DMS153 treated with DMSO at 0.1 percent for 48 hours (cell line): ENCODE data around the gene DHX34.
A peak's percentile ranks its signal among the peaks of the same experiment; 100 is the strongest.
"Not testable (repeated sequence)": the region's sequence is repeated elsewhere in the genome, so short reads cannot be mapped to it uniquely, and the experiment has no call there.

Source experiments
- DNase-seq: peaks from one replicate; lab custom pipeline; 2025; ENCODE audit not compliant: unreplicated experiment; lab: John Stamatoyannopoulos, UW

Gene DHX34

DNA sequence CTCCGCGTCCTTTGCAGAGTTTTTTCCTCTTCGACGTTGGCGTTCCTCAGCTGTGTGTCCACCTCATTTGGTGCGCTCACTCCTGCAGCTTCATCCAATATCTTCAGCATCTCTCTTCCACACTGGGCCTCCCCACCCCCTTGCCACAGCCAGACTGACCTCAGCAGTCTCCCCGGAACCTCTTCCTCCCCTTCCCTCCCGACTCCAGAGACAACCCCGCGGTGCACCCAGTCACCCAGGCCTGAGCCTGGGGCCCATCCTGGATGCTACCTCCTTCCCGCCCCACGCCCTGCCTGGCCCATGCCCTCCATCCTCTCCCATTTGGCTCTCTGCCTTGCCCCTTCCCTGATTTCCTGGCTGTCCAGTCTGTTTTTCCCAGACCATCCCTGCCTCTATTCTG is 25.2 kb upstream of the DHX34 start:
- DNase-seq: no peak

DNA sequence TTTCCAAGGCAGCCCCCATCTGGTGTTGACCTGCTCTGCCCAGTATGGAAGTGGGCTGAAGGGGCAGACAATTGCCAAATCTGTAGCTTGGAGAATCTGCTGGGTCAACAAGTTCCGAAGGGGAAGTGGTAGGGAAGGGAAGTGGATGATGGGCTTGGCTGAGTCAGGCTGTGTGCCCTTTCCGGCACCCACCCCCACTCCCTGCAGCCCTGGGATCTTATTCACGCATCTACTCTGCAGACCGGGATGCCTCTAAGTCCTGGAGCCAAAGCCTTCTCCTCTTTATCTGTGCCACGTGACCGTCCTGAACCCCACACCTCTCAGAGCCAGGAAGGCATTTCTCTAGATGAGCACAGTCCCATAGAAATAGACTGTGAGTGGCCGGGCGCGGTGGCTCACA is 24.6 kb upstream of the DHX34 start:
- DNase-seq: no peak

DNA sequence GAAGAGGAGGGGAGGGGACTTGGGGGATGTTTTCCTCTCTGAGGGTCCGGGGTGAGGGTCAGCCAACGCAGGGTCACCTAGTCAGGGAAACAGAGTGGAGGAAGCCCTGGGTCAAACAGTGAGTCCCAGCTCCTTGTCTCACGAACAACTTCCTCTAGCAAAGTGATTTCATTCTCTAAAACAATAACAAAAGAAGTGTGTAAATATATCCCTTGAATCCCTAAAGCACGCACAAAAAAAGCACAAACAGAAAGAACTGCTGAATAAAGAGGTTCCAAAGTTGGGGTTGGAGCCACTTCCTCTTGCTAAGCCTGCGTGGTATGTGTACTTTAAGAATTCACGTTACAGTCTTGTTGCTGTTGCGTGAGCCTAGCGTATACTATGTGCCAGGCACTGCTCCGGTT is 18.6 kb upstream of the DHX34 start:
- no peak for DNase-seq

DNA sequence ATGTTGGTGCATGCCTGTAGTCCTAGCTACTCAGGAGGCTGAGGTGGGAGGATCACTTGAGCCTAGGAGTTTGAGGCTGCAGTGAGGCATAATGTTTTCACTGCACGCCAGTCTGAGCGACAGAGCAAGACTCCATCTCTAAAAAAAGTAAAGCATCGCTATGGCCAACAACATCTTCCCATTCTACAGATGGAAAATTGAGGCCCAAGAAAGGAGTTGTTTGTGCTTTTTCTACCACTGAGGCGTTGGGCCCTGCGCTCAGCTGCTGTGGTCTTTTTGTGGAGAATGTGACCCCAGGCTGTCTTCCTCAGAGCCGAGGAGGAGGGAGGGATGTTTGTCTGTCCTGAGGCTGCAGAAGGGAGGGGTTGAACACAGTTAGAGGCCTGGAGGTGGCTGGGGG is 17.6 kb upstream of the DHX34 start:
- no peak for DNase-seq

DNA sequence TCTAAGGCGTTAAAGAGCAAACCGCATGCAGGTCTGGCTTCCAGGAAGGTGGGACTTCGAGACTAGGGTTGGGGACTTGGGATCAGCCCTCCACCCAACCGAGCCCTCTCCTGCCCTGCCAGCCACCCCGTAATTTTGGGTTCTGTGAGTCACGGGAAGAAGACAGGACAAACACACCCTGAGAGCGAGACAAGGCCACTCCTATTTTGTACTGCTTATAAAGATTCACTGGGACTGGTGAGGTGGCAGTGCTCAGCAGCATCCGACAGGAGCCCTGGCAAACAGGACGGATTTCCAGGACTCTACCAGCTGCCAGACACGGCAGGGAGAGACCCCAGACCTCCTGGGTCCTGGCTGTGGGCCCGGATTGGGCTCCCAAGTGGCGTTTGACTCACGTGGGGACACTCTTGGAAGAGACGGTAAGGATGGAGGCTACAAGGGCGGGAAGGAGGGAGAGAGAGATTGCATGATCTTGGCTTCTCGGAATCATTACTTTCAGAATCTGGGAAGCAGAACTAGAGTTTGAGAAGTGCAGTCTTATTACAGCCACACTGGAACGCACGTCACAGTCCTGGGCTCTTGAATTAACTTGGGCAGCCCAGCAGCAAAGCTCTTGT is 17.1 kb upstream of the DHX34 start, which contains the start of gene C5AR2:
C5AR2 (plus strand) TSS at position 245 of the 617 bp plus-strand sequence. CDS start 8,625 bp downstream, outside the sequence.
- no peak for DNase-seq

DNA sequence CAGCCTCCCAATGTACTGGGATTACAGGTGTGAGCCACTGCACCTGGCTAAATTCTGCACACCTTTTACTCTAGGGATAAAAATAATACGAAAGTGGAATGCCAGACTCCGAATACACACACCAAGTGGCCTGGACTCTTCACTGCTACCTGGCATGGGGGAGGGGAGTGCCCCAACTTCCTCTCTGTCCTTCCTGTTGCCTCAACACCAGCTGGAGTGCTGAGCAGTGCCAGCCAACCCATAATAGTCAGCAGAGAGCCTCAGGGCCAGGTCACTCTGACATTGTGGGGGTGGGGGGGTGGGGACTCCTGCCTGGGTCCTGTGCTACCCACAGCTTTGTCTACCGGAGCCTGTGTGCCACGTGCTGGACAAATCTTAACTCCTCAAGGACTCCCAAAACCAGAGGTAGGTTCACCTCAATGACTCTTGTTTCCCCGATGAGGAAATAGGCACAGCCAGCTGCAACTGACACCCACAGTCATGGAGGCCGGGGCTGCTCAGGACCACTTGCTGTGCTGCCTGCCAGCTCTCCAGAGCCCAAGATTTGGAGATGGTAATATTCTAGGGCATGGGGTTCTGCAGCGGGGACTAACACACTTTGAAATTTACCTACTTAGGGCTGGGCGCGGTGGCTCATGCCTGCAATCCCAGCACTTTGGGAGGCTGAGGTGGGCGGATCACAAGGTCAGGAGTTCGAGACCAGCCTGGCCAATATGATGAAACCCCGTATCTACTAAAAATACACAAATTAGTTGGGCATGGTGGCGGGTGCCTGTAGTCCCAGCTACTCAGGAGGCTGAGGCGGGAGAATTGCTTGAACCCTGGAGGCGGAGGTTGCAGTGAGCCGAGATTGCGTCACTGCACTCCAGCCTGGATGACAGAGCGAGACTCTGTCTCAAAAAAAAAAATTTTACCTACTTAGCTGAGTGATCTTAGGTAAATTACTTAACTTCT is 12.1 kb upstream of the DHX34 start:
- peak; percentile 29 for DNase-seq

DNA sequence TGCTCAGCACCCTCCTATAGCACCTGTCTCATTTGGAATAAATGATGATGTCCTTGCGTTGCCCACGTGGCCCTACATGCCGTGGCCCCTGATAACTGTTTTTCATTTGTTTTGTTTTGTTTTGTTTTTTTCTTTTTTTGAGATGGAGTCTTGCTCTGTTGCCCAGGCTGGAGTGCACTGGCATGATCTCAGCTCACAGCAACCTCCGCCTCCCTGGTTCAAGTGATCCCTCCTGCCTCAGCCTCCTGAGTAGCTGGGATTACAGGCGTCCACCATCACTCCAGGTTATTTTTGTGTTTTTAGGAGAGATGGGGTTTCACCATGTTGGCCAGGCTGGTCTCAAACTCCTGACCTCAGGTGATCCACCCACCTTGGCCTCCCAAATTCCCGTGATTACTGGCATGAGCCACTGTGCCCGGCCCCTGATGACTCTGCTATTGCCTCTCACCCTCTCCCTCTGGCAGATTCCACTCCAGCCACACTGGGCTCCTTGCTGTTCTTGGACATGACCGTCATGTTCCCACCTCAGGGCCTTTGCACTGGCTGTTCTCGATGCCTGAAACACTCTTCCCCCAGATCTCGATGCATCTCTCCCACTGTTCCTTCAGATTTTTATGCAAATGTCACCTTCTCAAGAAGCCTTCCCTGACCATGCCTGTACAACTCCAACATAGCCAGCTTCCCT is 9.8 kb upstream of the DHX34 start:
- DNase-seq: no peak

DNA sequence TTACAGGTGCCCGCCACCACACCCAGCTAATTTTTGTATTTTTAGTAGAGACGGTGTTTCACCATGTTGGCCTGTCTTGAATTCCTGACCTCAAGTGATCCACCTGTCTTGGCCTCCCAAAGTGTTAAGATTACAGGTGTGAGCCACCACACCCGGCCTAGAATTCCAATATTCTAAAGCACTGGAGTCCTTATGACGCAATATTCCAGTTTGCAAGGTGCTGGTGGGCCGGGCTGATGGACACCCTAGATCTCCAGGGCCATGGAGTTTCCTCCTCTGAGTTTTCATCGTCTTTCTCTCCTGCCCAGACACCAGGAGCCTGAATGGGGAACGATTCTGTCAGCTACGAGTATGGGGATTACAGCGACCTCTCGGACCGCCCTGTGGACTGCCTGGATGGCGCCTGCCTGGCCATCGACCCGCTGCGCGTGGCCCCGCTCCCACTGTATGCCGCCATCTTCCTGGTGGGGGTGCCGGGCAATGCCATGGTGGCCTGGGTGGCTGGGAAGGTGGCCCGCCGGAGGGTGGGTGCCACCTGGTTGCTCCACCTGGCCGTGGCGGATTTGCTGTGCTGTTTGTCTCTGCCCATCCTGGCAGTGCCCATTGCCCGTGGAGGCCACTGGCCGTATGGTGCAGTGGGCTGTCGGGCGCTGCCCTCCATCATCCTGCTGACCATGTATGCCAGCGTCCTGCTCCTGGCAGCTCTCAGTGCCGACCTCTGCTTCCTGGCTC is 8.5 kb upstream of the DHX34 start:
- no peak for DNase-seq

DNA sequence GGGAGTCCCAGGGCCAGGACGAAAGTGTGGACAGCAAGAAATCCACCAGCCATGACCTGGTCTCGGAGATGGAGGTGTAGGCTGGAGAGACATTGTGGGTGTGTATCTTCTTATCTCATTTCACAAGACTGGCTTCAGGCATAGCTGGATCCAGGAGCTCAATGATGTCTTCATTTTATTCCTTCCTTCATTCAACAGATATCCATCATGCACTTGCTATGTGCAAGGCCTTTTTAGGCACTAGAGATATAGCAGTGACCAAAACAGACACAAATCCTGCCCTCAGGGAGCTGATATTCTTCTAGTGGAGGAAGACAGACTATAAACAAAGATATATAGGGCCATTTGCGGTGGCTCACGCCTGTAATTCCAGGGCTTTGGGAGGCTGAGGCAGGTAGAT is 7.4 kb upstream of the DHX34 start:
- no peak for DNase-seq

DNA sequence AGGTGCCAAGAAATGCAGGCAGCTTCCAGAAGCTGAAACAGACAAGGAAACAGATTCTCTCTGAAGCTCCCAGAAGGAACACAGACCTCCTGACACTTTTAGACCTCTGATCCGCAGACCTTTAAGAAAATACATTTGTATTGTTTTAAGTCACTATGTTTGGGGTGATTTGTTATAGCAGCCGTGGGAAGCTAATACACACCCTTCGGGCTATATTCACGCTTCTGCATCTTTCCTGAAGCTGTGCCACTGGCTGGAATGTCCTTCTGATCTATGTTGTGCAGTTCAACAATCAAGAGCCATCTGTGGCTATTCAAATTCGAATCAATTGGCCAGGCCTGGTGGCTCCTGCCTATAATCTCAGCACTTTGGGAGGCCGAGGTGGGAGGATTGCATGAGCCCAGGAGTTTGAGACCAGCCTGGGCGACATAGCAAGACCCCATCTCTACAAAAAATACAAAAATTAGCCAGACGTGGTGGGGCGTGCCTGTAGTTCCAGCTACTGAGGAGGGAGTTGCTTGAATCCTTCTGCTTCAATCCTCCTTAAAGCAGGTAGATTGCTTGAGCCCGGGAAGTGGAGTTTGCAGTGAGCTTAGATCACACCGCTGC is 5.8 kb upstream of the DHX34 start:
- DNase-seq: no peak

DNA sequence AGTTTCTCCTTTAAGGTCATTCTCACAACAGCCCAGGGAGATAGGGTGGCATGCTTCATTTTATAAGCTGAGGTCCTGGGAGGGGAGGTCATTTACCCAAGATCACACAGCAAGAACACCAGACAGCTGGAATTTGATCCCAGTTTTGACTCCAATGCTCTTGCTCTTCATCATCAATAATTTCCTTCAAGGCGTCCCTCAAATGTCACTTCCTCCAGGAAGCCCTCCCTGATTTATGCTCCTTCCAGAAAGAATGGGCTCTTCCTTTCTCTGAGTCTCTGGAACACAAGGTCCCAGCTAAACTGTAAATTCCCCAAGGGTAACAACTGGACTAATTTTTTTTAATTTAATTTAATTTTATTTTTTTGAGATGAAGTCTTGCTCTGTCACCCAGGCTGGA is 4.7 kb upstream of the DHX34 start:
- no peak for DNase-seq

DNA sequence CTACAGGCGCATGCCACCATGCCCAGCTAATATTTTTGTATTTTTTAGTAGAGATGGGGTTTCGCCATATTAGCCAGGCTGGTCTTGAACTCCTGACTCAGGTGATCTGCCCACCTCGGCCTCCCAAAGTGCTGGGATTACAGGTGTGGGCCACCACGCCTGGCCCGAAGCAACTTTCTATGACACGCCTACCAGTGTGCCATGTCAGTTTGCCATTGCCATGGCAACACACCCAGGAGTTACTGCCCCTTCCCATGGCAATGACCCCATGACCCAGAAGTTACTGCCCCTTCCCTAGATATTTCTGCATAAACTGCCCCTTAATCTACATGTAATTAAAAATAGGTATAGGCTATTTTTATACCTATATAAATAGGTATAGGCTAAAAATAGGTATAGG is 3.1 kb upstream of the DHX34 start:
- DNase-seq: not testable (repeated sequence)

DNA sequence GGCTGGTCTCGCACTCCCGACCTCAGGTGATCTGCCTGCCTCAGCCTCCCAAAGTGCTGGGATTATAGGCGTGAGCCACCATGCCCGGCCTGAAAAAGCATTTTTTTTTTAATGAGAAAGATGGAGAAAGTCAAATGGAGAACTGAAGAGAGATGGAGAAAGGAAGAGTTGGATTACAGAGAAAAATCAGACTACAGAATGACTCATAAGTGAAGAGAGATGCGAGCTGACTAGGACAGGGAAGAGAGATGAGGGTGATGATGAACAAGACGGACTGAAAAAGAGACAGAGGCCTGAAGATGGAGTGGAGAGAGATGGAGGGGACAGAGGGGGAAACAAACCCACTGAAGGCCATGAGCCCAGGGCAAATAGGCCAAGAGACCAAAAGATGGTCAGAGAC is 1.5 kb downstream of the DHX34 start:
- DNase-seq: no peak

DNA sequence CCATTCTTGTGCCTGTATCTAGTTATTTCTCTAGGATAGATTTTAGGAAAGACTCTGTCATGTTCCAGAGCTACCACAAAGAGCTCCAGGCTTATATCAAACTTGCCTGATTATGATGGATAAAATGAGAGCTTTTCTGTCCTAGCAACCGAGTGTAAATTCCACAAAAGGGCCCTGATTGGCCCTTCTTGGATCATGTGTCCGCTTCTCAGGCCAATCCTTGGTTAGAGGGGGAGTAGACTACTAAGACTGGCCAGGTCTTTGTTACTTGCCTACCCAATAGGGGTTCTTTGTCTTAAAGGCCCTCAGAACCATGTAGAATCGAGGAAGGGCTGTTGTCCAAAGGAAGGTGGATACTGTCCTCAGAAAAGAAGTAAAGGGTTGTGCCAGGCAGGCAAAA is 2.4 kb downstream of the DHX34 start:
- no peak for DNase-seq

DNA sequence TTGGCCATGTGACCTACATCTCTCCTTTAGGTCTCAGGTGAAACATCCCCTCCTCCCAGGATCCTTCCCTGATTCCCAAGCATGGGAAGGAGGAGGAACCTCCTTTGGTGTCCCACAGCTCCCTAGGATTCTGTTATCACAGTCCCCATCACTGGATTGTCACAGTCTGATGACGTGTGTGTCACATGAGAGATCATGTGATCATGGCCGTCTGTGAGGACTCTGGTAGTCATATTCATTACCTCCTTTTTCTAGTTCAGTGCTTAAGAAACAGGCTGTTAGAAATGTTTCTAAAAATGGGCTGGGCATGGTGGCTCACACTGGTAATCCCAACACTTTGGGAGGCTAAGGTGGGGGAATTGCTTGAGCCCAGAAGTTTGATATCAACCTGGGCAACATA is 3.0 kb downstream of the DHX34 start:
- DNase-seq: no peak

DNA sequence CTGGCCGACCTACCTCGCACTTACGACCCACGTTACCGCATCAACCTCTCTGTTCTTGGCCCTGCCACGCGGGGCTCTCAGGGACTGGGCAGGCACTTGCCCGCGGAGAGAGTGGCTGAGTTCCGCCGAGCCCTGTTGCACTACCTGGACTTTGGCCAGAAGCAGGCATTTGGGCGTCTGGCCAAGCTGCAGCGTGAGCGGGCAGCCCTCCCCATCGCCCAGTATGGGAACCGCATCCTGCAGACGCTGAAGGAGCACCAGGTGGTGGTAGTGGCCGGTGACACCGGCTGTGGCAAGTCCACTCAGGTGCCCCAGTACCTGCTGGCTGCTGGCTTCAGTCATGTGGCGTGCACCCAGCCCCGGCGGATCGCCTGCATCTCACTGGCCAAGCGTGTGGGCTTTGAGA is 4.2 kb downstream of the DHX34 start:
- DNase-seq: no peak

DNA sequence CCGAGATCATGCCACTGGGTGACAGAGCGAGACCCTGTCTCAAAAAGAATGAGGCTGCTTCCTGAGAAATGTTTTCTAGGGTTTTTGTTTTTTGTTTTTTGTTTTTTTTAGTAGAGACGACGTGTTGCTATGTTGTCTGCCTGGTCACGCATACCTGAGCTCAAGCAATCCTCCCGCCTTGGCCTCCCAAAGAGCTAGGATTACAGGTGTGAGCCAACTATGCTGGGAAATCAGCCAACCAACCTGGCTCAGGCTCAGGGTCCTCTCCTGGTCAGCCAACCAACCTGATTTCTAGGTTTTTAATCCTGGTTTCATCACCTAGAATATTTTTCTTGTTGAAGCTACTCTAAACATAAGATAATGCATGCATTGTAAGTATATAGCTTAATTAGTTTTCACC is 7.8 kb downstream of the DHX34 start:
- no peak for DNase-seq

DNA sequence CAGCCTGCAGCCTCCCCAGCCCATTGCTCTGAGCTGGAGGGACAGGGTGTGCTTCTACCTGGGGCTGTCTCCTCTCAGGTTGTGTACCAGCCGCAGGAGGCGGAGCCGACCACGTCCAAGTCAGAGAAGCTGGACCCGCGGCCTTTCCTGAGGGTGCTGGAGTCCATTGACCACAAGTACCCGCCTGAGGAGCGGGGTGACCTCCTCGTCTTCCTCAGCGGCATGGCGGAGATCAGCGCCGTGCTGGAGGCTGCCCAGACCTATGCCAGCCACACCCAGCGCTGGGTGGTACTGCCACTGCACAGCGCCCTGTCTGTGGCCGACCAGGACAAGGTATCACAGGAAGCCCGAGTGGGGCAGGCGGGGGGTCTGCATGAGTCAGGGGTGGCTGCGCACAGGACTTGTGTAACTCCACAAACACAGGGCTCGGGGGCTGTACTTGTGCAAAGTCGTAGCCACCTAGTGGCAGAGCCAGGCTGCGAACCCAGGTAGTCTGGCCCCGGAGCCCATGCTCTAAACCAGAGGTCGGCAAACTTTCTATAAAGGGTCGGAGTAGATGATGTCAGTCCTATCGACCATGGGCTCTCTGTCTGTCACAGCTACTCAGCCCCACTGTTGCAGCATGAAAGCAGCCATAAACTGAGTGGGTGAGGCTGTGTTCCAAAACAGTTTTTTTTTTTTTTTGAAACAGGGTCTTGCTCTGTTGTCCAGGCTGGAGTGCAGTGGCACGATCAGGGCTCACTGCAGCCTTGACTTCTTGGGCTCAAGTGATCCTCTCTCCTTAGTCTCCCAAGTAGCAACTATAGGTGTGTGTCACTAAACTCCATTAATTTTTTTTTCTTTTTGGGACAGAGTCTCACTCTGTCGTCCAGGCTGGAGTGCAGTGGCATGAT is 8.9 kb downstream of the DHX34 start:
- no peak for DNase-seq

DNA sequence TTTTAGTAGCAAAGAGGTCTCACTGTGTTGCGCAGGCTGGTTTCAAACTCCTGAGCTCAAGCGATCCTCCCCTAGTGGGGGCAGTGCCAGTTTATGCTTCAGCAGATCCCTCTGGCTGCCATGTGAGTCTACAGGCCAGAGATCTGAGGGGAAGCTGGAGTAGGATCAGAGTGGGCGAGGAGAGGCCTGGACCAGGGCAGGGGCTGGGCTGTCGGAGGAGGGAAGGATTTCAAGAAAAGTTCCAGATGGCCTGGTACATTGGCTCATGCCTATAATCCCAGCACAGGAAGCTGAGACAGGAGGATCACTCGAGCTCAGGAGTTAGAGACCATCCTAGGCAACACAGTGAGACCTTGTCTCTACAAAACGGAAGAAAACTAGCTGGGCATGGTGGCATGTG is 9.8 kb downstream of the DHX34 start:
- no peak for DNase-seq

DNA sequence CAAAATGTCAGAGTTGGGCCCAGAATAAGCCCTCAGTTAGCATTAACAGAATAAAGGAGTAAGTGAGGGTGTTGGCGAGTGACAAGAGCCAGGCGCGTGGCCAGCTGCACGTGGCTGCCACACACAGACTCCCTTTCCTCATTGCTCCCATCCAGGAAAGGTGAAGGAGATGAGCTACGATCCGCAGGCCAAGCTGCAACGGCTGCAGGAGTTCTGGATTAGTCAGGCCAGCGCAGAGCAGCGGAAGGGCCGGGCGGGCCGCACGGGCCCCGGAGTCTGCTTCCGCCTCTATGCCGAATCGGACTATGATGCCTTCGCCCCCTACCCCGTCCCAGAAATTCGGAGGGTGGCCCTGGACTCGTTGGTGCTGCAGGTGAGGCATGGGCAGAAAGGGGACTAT is 13.2 kb downstream of the DHX34 start:
- no peak for DNase-seq
